Measurements from ENCODE around the gene NISCH.

NISCH gene

GRCh38 chr3:52447512-52448355, 7.7 kb upstream of the NISCH start:
- DNase-seq (ENCODE audit: low read depth in 2 of 2): no peak

- DNase-seq (ENCODE audit: low read depth in 2 of 2): no peak
These were observed 4.7 kb upstream of the NISCH start for GRCh38 chr3:52450489-52451236.

- no peak for DNase-seq (ENCODE audit: low read depth in 2 of 2)
These were observed 3.9 kb upstream of the NISCH start for GRCh38 chr3:52451237-52452083.

GRCh38 chr3:52452126-52452525, 3.3 kb upstream of the NISCH start:
- DNase-seq (ENCODE audit: low read depth in 2 of 2): no peak

- no peak for DNase-seq (ENCODE audit: low read depth in 2 of 2)
These were observed 2.7 kb upstream of the NISCH start for GRCh38 chr3:52452570-52453221.

GRCh38 chr3:52453496-52454249, 1.7 kb upstream of the NISCH start, which contains the start of gene TNNC1:
Gene TNNC1 (minus strand): TSS chr3:52454041. CDS start chr3:52454015, 26 bp downstream.
- no peak for DNase-seq (ENCODE audit: low read depth in 2 of 2)

GRCh38 chr3:52454250-52454937, 1.0 kb upstream of the NISCH start:
- no peak for DNase-seq (ENCODE audit: low read depth in 2 of 2)

GRCh38 chr3:52454938-52455282, 494 bp upstream of the NISCH start:
- no peak for DNase-seq (ENCODE audit: low read depth in 2 of 2)

- DNase-seq (ENCODE audit: low read depth in 2 of 2): no peak
These were observed 880 bp downstream of the NISCH start for GRCh38 chr3:52456169-52456799.

- DNase-seq (ENCODE audit: low read depth in 2 of 2): no peak
These were observed 1.4 kb downstream of the NISCH start for GRCh38 chr3:52456800-52457183.

GRCh38 chr3:52458031-52458760, 2.8 kb downstream of the NISCH start:
- no peak for DNase-seq (ENCODE audit: low read depth in 2 of 2)

- no peak for DNase-seq (ENCODE audit: low read depth in 2 of 2)
These were observed 3.6 kb downstream of the NISCH start for GRCh38 chr3:52458770-52459545.

- DNase-seq (ENCODE audit: low read depth in 2 of 2): no peak
These were observed 6.5 kb downstream of the NISCH start for GRCh38 chr3:52461874-52462273.

GRCh38 chr3:52463416-52463815, 8.0 kb downstream of the NISCH start:
- DNase-seq (ENCODE audit: low read depth in 2 of 2): no peak

GRCh38 chr3:52468336-52468735, 12.9 kb downstream of the NISCH start:
- DNase-seq (ENCODE audit: low read depth in 2 of 2): no peak

- no peak for DNase-seq (ENCODE audit: low read depth in 2 of 2)
These were observed 13.6 kb downstream of the NISCH start for GRCh38 chr3:52469001-52469400.

- DNase-seq (ENCODE audit: low read depth in 2 of 2): no peak
These were observed 15.5 kb downstream of the NISCH start for GRCh38 chr3:52470920-52471319.

All from activated CD8-positive, alpha-beta memory T cell treated with anti-CD3 and anti-CD28 coated beads for 4 hours (primary cell).